ENCODE results near the gene TNNT1. TPM values are rescaled to one million over a fixed set of nuclear protein-coding genes. Genes with fewer than 3 reads are reported as not detected.

The TNNT1 gene
- total RNA-seq, 1 experiment from 2014 or later: 188 TPM

GRCh38 chr19:55098716-55099556 is 50.1 kb downstream of the TNNT1 start:
- ChIA-PET POLR2A (no interaction called here), CTCF (no interaction called here), RAD21 (ENCODE audit: low non-redundant PET in 1 of 2, low total read pairs in 2 of 2, uncharacterized antibody in 2 of 2, unreplicated experiment in 2 of 2) (no interaction called here)
- Histone ChIP-seq H3K79me2 (ENCODE audit: insufficient read depth, low read length) (no peaks in the 10 kb centered on the region), H4K20me1 (ENCODE audit: insufficient read depth) (no peaks in the 10 kb centered on the region), H3K27me3 (ENCODE audit: insufficient read depth, low read length) (no peaks in the 10 kb centered on the region), H3K9me3 (ENCODE audit: control insufficient read depth in 1 of 2, insufficient read depth in 1 of 2, low read depth in 1 of 2, low read length in 2 of 2) (no peaks in the 10 kb centered on the region), H3K9ac (ENCODE audit: low read length) (no peak overlapping the region), H3K4me1 (ENCODE audit: control insufficient read depth in 1 of 2, insufficient read depth in 2 of 2, low read length in 2 of 2) (no peaks in the 10 kb centered on the region), H3K27ac (ENCODE audit: low read depth, low read length) (no peak overlapping the region), H2AFZ (ENCODE audit: low read depth, low read length, poor library complexity, severe bottlenecking) (no peak overlapping the region), H3K4me2 (ENCODE audit: low read length) (no peak overlapping the region), H3K4me3 (replicated peaks in 1 of 2; ENCODE audit: low read depth in 1 of 2, low read length in 2 of 2) (no peak overlapping the region), H3K36me3 (ENCODE audit: control insufficient read depth in 1 of 2, insufficient read depth in 2 of 2, low read length in 2 of 2) (peaks cover 6 to 12% of the 10 kb centered on the region in 2 experiments; a peak in 3 of 4 replicates), H3K9me2 (ENCODE audit: insufficient read depth) (no peaks in the 10 kb centered on the region)
- intact Hi-C loops (cut with micrococcal nuclease): no loop called here
- DNase-seq (ENCODE audit: low read depth, low spot score) (no peak), ATAC-seq (peak; percentile 44; the same call in 1 of the 2 replicates)
- BruUV-seq (replicated peaks): no TSS peak
- TF ChIP-seq CEBPB (IDR thresholded peaks at IDR 0.05; ENCODE audit: low read depth) (no peak), CTCF (IDR thresholded peaks at IDR 0.05 in 2 of 3, conservative IDR thresholded peaks at IDR 0.05 in 1 of 3; ENCODE audit: borderline replicate concordance in 1 of 3, insufficient read depth in 1 of 3, low read depth in 2 of 3, low read length in 2 of 3) (0 out of 6 replicates have a peak, but pooled peaks of 2 of the 3 experiments have one; percentile 15 to 21), TCF7L2 (IDR thresholded peaks at IDR 0.05; ENCODE audit: borderline replicate concordance, extremely low read depth, insufficient read depth, insufficient read length) (no peak)
